ENCODE data around the gene ZNF862. TPM values are rescaled to one million over a fixed set of nuclear protein-coding genes. Genes with fewer than 3 reads are reported as not detected.
A peak's percentile ranks its signal among the peaks of the same experiment; 100 is the strongest.

Gene ZNF862
- total RNA-seq, 1 experiment from 2014 or later = 1.9 TPM

DNA sequence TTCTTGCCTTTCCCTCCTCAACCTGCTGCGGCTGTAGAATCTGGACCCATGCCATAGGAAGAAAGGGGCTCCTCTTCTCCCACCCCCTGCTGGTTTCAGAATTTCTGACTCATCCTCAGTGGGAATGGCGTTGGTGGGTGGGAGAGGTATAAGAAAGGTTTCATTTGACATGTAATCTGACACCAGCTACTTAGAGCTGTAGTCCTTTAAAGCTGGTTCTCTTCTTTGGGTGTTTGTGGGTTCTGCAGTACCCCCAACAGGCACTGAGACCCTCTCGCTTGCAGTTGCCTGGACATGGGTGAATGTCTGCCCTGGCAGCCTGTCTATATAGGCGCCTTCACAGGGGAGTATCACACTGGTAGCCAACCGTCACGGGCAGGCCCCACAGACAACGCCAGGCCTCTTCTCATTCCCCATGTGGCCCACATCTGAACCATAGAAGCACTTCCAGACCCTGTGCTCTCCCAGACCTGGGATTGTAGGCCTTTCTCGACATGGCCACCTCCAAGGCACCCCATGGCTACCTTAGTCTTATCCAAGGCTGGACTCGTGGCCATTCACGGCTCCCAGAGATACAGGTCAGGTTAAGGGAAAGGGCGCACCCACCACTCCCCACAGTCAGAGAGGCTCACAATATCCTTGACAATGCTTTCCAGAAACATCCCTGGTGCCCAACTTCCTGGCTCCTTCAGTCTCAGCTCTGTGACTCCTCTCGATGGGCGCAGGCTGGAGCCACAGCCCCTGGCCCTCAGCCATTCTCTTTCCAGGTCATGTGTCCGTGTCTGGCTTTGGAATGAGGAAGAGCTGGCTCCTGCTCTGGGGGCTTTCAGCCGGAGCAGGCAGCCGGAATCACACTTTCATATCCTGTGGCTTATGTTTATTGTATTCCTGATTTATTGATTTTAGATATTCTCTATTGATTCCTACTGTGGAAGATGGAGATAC lies 17.5 kb downstream of the ZNF862 start:
- peak overlapping the region; percentile 31; the same call in 1 of the 2 replicates for H3K14ac ChIP-seq (ENCODE audit: insufficient read depth, low read length)
- no peak overlapping the region for H3K23ac ChIP-seq (ENCODE audit: insufficient read length, low read depth, low read length)
- peak overlapping the region; percentile 22 to 56; a peak in 2 of 5 replicates for H3K4me3 Mint-ChIP-seq

More for the DNA sequence above, 17.5 kb downstream of the ZNF862 start:
- H4K20me1 ChIP-seq (ENCODE audit: control insufficient read depth, insufficient read depth, insufficient read length) = no peaks in the 10 kb centered on the region
- Mint-ChIP-seq H3K4me1 (peaks cover 32 to 34% of the 10 kb centered on the region in 2 experiments), H3K27ac (peak overlapping the region; percentile 25 to 89 (median 46); a peak in 3 of 7 replicates), H3K36me3 (ENCODE audit: insufficient read depth in 1 of 3, low read depth in 3 of 3) (no peaks in the 10 kb centered on the region; a peak in 1 of 7 replicates), H3K9me3 (no peaks in the 10 kb centered on the region), H3K27me3 (ENCODE audit: low read depth) (peaks cover 9% of the 10 kb centered on the region)
- no peak overlapping the region for H2BK15ac ChIP-seq (ENCODE audit: low read depth, low read length)
- no peak overlapping the region for H2BK12ac ChIP-seq (ENCODE audit: insufficient read length, low read depth, low read length)
- H2AFZ ChIP-seq (ENCODE audit: low read length) = no peak overlapping the region
- H3K56ac ChIP-seq (ENCODE audit: insufficient read length, low read depth, low read length) = no peak overlapping the region
- DNase-seq = peak; percentile 74
- H4K5ac ChIP-seq (ENCODE audit: insufficient read length, low read depth, low read length) = no peak overlapping the region
- H3K79me2 ChIP-seq (ENCODE audit: insufficient read depth, low read length) = no peaks in the 10 kb centered on the region
- no peak overlapping the region for H2BK20ac ChIP-seq (ENCODE audit: low read depth, low read length, poor library complexity, severe bottlenecking)
- TF ChIP-seq, protein P1, sequence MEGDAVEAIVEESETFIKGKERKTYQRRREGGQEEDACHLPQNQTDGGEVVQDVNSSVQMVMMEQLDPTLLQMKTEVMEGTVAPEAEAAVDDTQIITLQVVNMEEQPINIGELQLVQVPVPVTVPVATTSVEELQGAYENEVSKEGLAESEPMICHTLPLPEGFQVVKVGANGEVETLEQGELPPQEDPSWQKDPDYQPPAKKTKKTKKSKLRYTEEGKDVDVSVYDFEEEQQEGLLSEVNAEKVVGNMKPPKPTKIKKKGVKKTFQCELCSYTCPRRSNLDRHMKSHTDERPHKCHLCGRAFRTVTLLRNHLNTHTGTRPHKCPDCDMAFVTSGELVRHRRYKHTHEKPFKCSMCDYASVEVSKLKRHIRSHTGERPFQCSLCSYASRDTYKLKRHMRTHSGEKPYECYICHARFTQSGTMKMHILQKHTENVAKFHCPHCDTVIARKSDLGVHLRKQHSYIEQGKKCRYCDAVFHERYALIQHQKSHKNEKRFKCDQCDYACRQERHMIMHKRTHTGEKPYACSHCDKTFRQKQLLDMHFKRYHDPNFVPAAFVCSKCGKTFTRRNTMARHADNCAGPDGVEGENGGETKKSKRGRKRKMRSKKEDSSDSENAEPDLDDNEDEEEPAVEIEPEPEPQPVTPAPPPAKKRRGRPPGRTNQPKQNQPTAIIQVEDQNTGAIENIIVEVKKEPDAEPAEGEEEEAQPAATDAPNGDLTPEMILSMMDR (conservative IDR thresholded peaks at IDR 0.05) = no peak
- H2AK5ac ChIP-seq (ENCODE audit: insufficient read length, low read length) = no peak overlapping the region
- H3K4me2 ChIP-seq (ENCODE audit: insufficient read depth, insufficient read length, low read length) = peak overlapping the region; percentile 51
- H3K9me3 ChIP-seq (ENCODE audit: control insufficient read depth, low read depth, low read length) = no peaks in the 10 kb centered on the region
- WGBS (ENCODE audit: extremely low coverage, insufficient read length, low lambda C conversion rate) = no CpG with 5 or more reads among the region's 16 CpGs
- no peak overlapping the region for H2BK5ac ChIP-seq (ENCODE audit: insufficient read length, low read length)
- peaks cover 15% of the 10 kb centered on the region; the same call in 1 of the 2 replicates for H3K4me1 ChIP-seq (ENCODE audit: insufficient read depth, low read length)
- no peak overlapping the region for H4K8ac ChIP-seq (replicated peaks; ENCODE audit: insufficient read length, low read depth, low read length)
- H3K18ac ChIP-seq (ENCODE audit: insufficient read length, low read depth, low read length) = no peak overlapping the region
- H3T11ph ChIP-seq (ENCODE audit: low read length) = no peak overlapping the region
- no peak overlapping the region for H3K9ac ChIP-seq (ENCODE audit: extremely low read depth, insufficient read length, low read length)
- no peak overlapping the region for H3K27ac ChIP-seq (ENCODE audit: insufficient read length, low read depth, low read length)
- H3K79me1 ChIP-seq (ENCODE audit: insufficient read depth, low read depth, low read length, poor library complexity, severe bottlenecking) = no peaks in the 10 kb centered on the region
- H3K4ac ChIP-seq (ENCODE audit: low read depth, low read length) = no peak overlapping the region
- peaks cover 5% of the 10 kb centered on the region for H3K23me2 ChIP-seq (ENCODE audit: insufficient read length, low read depth, low read length, poor library complexity, severe bottlenecking)
- H3K27me3 ChIP-seq (ENCODE audit: insufficient read depth, low read length) = no peaks in the 10 kb centered on the region
- no peak overlapping the region for H2BK120ac ChIP-seq (ENCODE audit: low read depth, low read length, poor library complexity, severe bottlenecking)
- no peak overlapping the region for H4K91ac ChIP-seq (ENCODE audit: insufficient read length, low read depth, low read length)

Data from H9 (cell line).